ENCODE results near the gene PPP1R1B.

PPP1R1B gene

GRCh38 chr17:39607057-39607850 is 19.5 kb upstream of the PPP1R1B start:
- peaks cover 5 to 7% of the 10 kb centered on the region in 2 donors for H3K4me1 ChIP-seq (ENCODE audit: control insufficient read depth in 1 of 2, insufficient read depth in 2 of 2, low read length in 2 of 2)
- no peaks in the 10 kb centered on the region for H3K9me3 ChIP-seq (ENCODE audit: control insufficient read depth in 1 of 2, low read length in 2 of 2)
- H3K4me3 ChIP-seq (ENCODE audit: low read depth in 1 of 2, low read length in 2 of 2), result no peak overlapping the region
- H3K27ac ChIP-seq (ENCODE audit: low read depth, low read length), result no peak overlapping the region
- no peaks in the 10 kb centered on the region for H3K36me3 ChIP-seq (ENCODE audit: control insufficient read depth in 1 of 2, insufficient read depth in 2 of 2, low read length in 2 of 2)
- H3K27me3 ChIP-seq (ENCODE audit: control insufficient read depth in 1 of 2, insufficient read depth in 2 of 2, low read length in 2 of 2), result peaks cover 68 to 76% of the 10 kb centered on the region in 2 donors
- no peak overlapping the region for H3K9ac ChIP-seq (ENCODE audit: low read depth in 1 of 2, low read length in 2 of 2)

- H3K27ac ChIP-seq (ENCODE audit: low read depth, low read length), result no peak within 1 kb of the TSS
- no peaks in the 10 kb centered on the region for H3K36me3 ChIP-seq (ENCODE audit: control insufficient read depth in 1 of 2, insufficient read depth in 2 of 2, low read length in 2 of 2)
- H3K9me3 ChIP-seq (ENCODE audit: control insufficient read depth in 1 of 2, low read length in 2 of 2), result no peaks in the 10 kb centered on the region
- H3K4me3 ChIP-seq (ENCODE audit: low read depth in 1 of 2, low read length in 2 of 2), result no peak within 1 kb of the TSS
- H3K9ac ChIP-seq (ENCODE audit: low read depth in 1 of 2, low read length in 2 of 2), result no peak within 1 kb of the TSS
- H3K4me1 ChIP-seq (ENCODE audit: control insufficient read depth in 1 of 2, insufficient read depth in 2 of 2, low read length in 2 of 2), result peaks cover 5 to 7% of the 10 kb centered on the region in 2 donors
- peaks cover 65 to 71% of the 10 kb centered on the region in 2 donors for H3K27me3 ChIP-seq (ENCODE audit: control insufficient read depth in 1 of 2, insufficient read depth in 2 of 2, low read length in 2 of 2)
Measured at GRCh38 chr17:39607851-39608130, 19.0 kb upstream of the PPP1R1B start, which contains the start of gene NEUROD2. TSS of gene NEUROD2 (minus strand) at chr17:39607920. CDS start at chr17:39606599, 1,321 bp downstream.

GRCh38 chr17:39608142-39608981 is 18.4 kb upstream of the PPP1R1B start:
- no peaks in the 10 kb centered on the region for H3K9me3 ChIP-seq (ENCODE audit: control insufficient read depth in 1 of 2, low read length in 2 of 2)
- peaks cover 5 to 7% of the 10 kb centered on the region in 2 donors for H3K4me1 ChIP-seq (ENCODE audit: control insufficient read depth in 1 of 2, insufficient read depth in 2 of 2, low read length in 2 of 2)
- H3K4me3 ChIP-seq (ENCODE audit: low read depth in 1 of 2, low read length in 2 of 2), result no peak overlapping the region
- H3K27ac ChIP-seq (ENCODE audit: low read depth, low read length), result no peak overlapping the region
- no peak overlapping the region for H3K9ac ChIP-seq (ENCODE audit: low read depth in 1 of 2, low read length in 2 of 2)
- H3K36me3 ChIP-seq (ENCODE audit: control insufficient read depth in 1 of 2, insufficient read depth in 2 of 2, low read length in 2 of 2), result no peaks in the 10 kb centered on the region
- peaks cover 61 to 69% of the 10 kb centered on the region in 2 donors for H3K27me3 ChIP-seq (ENCODE audit: control insufficient read depth in 1 of 2, insufficient read depth in 2 of 2, low read length in 2 of 2)

- H3K9me3 ChIP-seq (ENCODE audit: control insufficient read depth in 1 of 2, low read length in 2 of 2), result no peaks in the 10 kb centered on the region
- H3K27ac ChIP-seq (ENCODE audit: low read depth, low read length), result no peak overlapping the region
- peaks cover 55 to 58% of the 10 kb centered on the region in 2 donors for H3K27me3 ChIP-seq (ENCODE audit: control insufficient read depth in 1 of 2, insufficient read depth in 2 of 2, low read length in 2 of 2)
- peaks cover 5 to 7% of the 10 kb centered on the region in 2 donors for H3K4me1 ChIP-seq (ENCODE audit: control insufficient read depth in 1 of 2, insufficient read depth in 2 of 2, low read length in 2 of 2)
- no peak overlapping the region for H3K9ac ChIP-seq (ENCODE audit: low read depth in 1 of 2, low read length in 2 of 2)
- H3K36me3 ChIP-seq (ENCODE audit: control insufficient read depth in 1 of 2, insufficient read depth in 2 of 2, low read length in 2 of 2), result no peaks in the 10 kb centered on the region
- no peak overlapping the region for H3K4me3 ChIP-seq (ENCODE audit: low read depth in 1 of 2, low read length in 2 of 2)
Measured at GRCh38 chr17:39609416-39610025, 17.2 kb upstream of the PPP1R1B start.

GRCh38 chr17:39611401-39612112 is 15.2 kb upstream of the PPP1R1B start:
- Histone ChIP-seq H3K27me3 (ENCODE audit: control insufficient read depth in 1 of 2, insufficient read depth in 2 of 2, low read length in 2 of 2) (peaks cover 39 to 41% of the 10 kb centered on the region in 2 donors), H3K9ac (ENCODE audit: low read depth in 1 of 2, low read length in 2 of 2) (no peak overlapping the region), H3K36me3 (ENCODE audit: control insufficient read depth in 1 of 2, insufficient read depth in 2 of 2, low read length in 2 of 2) (no peaks in the 10 kb centered on the region), H3K27ac (ENCODE audit: low read depth, low read length) (no peak overlapping the region), H3K4me3 (ENCODE audit: low read depth in 1 of 2, low read length in 2 of 2) (no peak overlapping the region), H3K9me3 (ENCODE audit: control insufficient read depth in 1 of 2, low read length in 2 of 2) (no peaks in the 10 kb centered on the region), H3K4me1 (ENCODE audit: control insufficient read depth in 1 of 2, insufficient read depth in 2 of 2, low read length in 2 of 2) (no peaks in the 10 kb centered on the region)

- H3K27me3 ChIP-seq (ENCODE audit: control insufficient read depth in 1 of 2, insufficient read depth in 2 of 2, low read length in 2 of 2), result peaks cover 40 to 41% of the 10 kb centered on the region in 2 donors
- H3K36me3 ChIP-seq (ENCODE audit: control insufficient read depth in 1 of 2, insufficient read depth in 2 of 2, low read length in 2 of 2), result no peaks in the 10 kb centered on the region
- no peak overlapping the region for H3K9ac ChIP-seq (ENCODE audit: low read depth in 1 of 2, low read length in 2 of 2)
- no peaks in the 10 kb centered on the region for H3K9me3 ChIP-seq (ENCODE audit: control insufficient read depth in 1 of 2, low read length in 2 of 2)
- no peak overlapping the region for H3K4me3 ChIP-seq (ENCODE audit: low read depth in 1 of 2, low read length in 2 of 2)
- no peak overlapping the region for H3K27ac ChIP-seq (ENCODE audit: low read depth, low read length)
- H3K4me1 ChIP-seq (ENCODE audit: control insufficient read depth in 1 of 2, insufficient read depth in 2 of 2, low read length in 2 of 2), result peaks cover 5% of the 10 kb centered on the region in 2 donors
Measured at GRCh38 chr17:39612291-39612894, 14.4 kb upstream of the PPP1R1B start.

- H3K9ac ChIP-seq (ENCODE audit: low read depth in 1 of 2, low read length in 2 of 2), result no peak overlapping the region
- H3K27me3 ChIP-seq (ENCODE audit: control insufficient read depth in 1 of 2, insufficient read depth in 2 of 2, low read length in 2 of 2), result peaks cover 36 to 38% of the 10 kb centered on the region in 2 donors
- no peaks in the 10 kb centered on the region for H3K36me3 ChIP-seq (ENCODE audit: control insufficient read depth in 1 of 2, insufficient read depth in 2 of 2, low read length in 2 of 2)
- H3K9me3 ChIP-seq (ENCODE audit: control insufficient read depth in 1 of 2, low read length in 2 of 2), result no peaks in the 10 kb centered on the region
- no peak overlapping the region for H3K27ac ChIP-seq (ENCODE audit: low read depth, low read length)
- no peak overlapping the region for H3K4me3 ChIP-seq (ENCODE audit: low read depth in 1 of 2, low read length in 2 of 2)
- peaks cover 6% of the 10 kb centered on the region in 2 donors for H3K4me1 ChIP-seq (ENCODE audit: control insufficient read depth in 1 of 2, insufficient read depth in 2 of 2, low read length in 2 of 2)
Measured at GRCh38 chr17:39612935-39613464, 13.8 kb upstream of the PPP1R1B start.

- H3K4me1 ChIP-seq (ENCODE audit: control insufficient read depth in 1 of 2, insufficient read depth in 2 of 2, low read length in 2 of 2), result peaks cover 10 to 20% of the 10 kb centered on the region in 2 donors
- H3K36me3 ChIP-seq (ENCODE audit: control insufficient read depth in 1 of 2, insufficient read depth in 2 of 2, low read length in 2 of 2), result no peaks in the 10 kb centered on the region
- H3K27ac ChIP-seq (ENCODE audit: low read depth, low read length), result no peak overlapping the region
- H3K27me3 ChIP-seq (ENCODE audit: control insufficient read depth in 1 of 2, insufficient read depth in 2 of 2, low read length in 2 of 2), result peaks cover 20 to 21% of the 10 kb centered on the region in 2 donors
- no peak overlapping the region for H3K9ac ChIP-seq (ENCODE audit: low read depth in 1 of 2, low read length in 2 of 2)
- no peak overlapping the region for H3K4me3 ChIP-seq (ENCODE audit: low read depth in 1 of 2, low read length in 2 of 2)
- no peaks in the 10 kb centered on the region for H3K9me3 ChIP-seq (ENCODE audit: control insufficient read depth in 1 of 2, low read length in 2 of 2)
Measured at GRCh38 chr17:39614545-39615157, 12.1 kb upstream of the PPP1R1B start.

GRCh38 chr17:39615434-39615833 is 11.3 kb upstream of the PPP1R1B start:
- H3K36me3 ChIP-seq (ENCODE audit: control insufficient read depth in 1 of 2, insufficient read depth in 2 of 2, low read length in 2 of 2), result no peaks in the 10 kb centered on the region

More at GRCh38 chr17:39615434-39615833, 11.3 kb upstream of the PPP1R1B start:
- no peaks in the 10 kb centered on the region for H3K9me3 ChIP-seq (ENCODE audit: control insufficient read depth in 1 of 2, low read length in 2 of 2)
- no peak overlapping the region for H3K4me3 ChIP-seq (ENCODE audit: low read depth in 1 of 2, low read length in 2 of 2)
- H3K9ac ChIP-seq (ENCODE audit: low read depth in 1 of 2, low read length in 2 of 2), result no peak overlapping the region
- H3K27me3 ChIP-seq (ENCODE audit: control insufficient read depth in 1 of 2, insufficient read depth in 2 of 2, low read length in 2 of 2), result peaks cover 18 to 19% of the 10 kb centered on the region in 2 donors
- H3K4me1 ChIP-seq (ENCODE audit: control insufficient read depth in 1 of 2, insufficient read depth in 2 of 2, low read length in 2 of 2), result peaks cover 12 to 22% of the 10 kb centered on the region in 2 donors
- no peak overlapping the region for H3K27ac ChIP-seq (ENCODE audit: low read depth, low read length)

Data from duodenal mucosa (tissue), 2 donors.